Neural progenitor cell (in vitro differentiated cells): Measurements from ENCODE around the gene MGA.

Experiments
- EZH2 ChIP-seq: fragments of 200-600 bp; sonication (generic); IDR thresholded peaks from 2 replicates; pipeline ENCODE4 v1.6.1; 2017; ENCODE audit warnings: antibody characterized with exemption, mild to moderate bottlenecking, moderate library complexity
- TF ChIP-seq, protein P1 (sequence below): fragments of 200-600 bp; sonication (generic); IDR thresholded peaks from 2 replicates; pipeline ENCODE4 v1.5.1; 2017; ENCODE audit warnings: antibody characterized with exemption, mild to moderate bottlenecking

DNA sequence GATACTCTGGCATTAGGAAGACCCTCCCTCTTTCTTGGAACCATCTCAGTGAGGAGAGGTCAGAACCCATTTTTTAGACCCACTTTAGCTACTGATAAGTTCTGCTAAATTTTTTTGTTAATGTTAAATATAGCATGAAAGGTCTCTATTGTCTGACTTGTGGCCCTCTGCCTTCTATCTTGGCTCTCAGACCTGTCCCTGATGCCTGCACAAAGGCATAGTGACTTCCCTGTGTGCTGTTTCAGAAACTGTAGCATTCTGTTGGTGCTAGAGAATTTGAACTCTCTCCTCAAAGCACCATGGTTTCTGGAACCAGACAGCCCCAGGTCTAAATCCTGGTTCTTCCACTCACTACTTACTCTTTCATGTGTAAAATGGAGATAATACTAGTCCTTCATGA is 129.5 kb downstream of the MGA start:
- no peak for TF ChIP-seq EZH2
- TF ChIP-seq, protein P1, sequence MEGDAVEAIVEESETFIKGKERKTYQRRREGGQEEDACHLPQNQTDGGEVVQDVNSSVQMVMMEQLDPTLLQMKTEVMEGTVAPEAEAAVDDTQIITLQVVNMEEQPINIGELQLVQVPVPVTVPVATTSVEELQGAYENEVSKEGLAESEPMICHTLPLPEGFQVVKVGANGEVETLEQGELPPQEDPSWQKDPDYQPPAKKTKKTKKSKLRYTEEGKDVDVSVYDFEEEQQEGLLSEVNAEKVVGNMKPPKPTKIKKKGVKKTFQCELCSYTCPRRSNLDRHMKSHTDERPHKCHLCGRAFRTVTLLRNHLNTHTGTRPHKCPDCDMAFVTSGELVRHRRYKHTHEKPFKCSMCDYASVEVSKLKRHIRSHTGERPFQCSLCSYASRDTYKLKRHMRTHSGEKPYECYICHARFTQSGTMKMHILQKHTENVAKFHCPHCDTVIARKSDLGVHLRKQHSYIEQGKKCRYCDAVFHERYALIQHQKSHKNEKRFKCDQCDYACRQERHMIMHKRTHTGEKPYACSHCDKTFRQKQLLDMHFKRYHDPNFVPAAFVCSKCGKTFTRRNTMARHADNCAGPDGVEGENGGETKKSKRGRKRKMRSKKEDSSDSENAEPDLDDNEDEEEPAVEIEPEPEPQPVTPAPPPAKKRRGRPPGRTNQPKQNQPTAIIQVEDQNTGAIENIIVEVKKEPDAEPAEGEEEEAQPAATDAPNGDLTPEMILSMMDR, result no peak
